ENCODE measurements around the gene CARMIL1.

CARMIL1 gene

DNA sequence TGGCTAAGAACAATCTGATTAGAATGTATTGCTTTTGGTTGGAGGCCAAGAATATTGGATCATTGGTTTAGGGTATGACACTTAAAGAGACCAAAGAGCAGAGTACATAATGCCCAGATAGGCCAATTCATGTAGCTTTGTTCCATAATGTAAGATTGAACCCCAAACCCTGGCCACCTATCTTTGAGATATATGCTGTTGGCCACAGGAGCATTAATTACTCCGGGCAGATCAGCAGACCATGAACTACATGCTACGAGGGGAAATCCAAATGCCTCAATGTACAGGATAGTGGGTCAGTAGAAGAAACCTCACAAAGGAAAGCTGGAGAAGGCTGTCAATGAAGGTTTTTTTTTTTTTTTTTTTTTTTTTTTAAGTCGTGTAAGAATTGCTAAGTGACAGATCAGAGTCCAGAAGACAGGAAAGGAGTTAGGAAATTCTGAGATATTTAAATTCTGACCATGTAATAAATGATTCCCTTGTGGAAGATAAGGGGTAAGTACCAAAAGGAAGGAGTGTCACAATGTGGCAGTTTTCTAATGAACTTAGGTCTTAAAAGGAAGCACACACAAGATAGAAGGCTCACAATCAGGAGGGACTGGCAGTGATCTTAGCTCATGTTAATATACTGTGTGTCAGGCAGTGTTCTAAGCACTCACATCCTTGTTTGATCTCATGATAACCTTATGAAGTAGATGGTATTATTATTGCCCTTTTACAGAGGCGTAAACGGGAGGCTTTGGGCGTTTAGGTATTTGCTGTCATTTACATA, 61.4 kb downstream of the CARMIL1 start:
- DNase-seq = no peak

DNA sequence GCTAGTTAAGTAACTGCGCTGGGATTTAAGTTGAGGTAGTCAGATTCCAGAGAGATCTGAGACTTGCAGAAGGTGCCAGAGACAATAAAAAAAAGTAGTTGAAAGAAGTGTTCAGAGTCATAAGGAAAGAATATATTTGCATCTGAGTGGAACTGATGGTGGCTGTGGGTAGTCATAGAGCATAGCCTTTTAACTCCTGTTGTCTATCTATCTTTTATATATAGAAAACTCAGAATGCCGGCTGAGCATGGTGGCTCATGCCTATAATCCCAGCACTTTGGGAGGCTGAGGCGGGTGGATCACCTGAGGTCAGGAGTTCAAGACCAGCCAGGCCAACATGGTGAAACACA, 62.0 kb downstream of the CARMIL1 start:
- no peak for DNase-seq

DNA sequence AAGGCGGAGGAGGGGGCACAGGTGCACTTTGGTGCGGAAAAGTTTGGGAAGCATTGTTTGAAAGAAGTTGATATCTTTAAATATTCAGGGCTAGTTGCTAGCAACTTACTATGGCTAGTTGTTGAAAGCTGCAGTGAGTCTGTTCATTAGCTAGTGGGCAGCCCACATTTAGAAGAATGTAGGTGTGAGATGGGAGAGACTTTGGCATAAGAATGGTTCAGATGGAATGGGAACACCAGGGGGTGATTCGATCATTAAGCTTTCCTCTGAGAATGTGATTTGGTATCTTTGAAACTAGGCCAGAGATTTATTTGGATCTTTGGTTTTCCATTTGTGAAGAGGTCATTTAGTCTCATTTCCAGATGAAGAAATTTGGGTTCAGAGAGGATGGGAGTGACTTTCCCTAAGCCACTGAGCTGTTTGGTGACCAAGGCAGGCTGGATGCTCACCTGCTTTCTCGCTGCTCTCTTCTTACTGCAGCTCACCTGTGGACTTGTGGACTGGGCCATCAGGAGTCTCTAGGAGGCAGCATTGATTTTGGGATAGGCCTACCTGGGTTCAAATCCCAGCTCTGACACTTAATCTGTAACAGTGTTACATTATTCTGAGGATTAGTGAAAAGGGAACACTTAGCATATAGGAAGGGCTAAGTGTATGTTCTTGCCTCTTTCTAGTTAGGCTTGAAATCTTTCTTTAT, 62.9 kb downstream of the CARMIL1 start:
- DNase-seq = no peak

DNA sequence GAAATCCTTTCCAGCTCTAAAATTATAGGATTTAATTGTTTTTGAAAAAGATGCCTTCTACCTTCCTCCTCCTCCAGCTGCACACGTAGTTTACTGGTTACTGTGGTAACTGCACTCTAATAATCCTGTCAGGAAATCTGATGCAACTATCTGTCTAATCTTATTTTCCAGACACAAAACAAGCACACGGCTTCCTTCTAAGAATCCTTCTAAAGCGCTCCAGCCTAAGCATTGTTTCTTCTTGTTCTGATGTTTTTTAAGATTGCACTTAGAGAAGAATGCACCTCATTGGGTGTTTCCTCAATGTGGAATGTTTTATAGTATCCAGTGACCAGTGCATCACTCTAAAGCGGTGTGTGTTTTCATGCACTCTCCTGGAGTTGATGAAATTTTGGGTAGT, 63.6 kb downstream of the CARMIL1 start:
- no peak for DNase-seq

DNA sequence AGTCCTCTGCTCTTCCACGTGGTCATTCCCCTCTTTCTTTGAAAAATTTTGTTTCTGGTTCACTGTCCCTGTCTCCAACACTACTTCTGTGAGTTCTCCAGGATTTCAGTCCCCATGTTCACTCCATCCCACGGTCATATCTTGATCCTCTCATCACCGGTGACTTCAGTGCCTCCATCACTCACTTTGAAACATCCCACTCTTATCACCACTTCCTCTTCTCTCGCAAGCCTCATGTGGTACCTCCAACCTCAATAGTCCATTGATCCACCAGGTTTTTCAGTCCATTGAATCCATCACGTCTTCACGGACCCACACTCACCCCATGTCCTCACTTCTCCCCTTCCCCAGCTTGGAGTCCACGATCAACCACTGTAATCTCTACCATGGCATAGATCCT, 64.8 kb downstream of the CARMIL1 start:
- DNase-seq = no peak

DNA sequence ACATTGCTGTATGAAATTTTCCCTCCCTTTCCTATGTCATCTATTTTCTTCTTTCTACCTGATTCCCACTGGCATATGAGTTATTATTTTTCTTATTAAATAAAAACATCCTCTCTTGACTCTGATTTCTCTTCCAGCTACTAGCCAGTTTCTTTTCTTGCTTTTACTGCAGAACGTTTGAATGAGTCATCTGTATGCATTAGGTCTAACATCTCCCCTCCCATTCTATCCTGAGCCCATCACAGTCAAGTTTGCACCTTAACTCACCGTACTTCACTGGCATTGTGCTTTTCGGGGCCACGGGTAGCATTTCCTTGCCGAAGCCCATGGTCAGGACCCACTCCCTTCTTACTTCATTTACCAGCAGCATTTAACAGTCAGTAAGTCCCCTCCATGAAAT, 65.7 kb downstream of the CARMIL1 start:
- DNase-seq = no peak

DNA sequence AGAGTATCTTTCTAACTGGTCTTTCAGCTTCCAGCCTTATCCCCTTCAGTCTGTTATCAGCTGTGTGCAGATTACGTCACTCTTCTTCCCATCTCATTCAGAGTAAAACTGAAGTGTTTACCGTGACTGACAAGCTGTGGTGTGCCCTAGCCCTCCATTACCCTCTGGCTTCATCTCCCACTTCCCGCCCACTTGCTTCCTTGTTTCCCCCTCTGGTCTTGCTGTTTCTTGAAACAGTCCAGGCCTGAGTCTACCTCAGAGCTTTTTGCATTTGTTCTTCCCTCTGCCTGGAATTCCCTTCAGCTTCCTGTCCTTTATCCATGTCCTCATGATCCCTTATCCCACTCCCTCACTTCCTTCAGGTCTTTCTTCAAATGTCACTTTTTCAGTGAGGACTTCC, 66.9 kb downstream of the CARMIL1 start:
- no peak for DNase-seq

DNA sequence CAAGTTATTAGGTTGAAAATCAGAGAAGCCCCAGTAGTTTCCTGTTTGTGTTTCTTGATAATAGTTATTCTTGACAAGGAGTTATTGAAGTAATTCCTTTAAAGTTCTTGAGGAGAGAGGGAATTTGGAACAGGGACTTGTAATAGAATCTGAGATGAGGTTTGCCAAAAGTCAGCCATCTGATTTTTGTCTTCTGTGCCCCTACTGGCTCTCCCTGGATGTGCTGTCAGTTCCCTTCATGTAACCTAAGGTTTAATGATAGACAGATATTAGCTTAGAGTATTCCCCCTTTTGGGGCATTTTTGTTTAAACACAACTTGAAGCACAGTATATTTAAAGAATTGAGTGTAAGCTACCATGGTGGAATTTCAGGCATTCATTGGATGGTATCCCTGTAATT, 71.4 kb downstream of the CARMIL1 start:
- DNase-seq = no peak

DNA sequence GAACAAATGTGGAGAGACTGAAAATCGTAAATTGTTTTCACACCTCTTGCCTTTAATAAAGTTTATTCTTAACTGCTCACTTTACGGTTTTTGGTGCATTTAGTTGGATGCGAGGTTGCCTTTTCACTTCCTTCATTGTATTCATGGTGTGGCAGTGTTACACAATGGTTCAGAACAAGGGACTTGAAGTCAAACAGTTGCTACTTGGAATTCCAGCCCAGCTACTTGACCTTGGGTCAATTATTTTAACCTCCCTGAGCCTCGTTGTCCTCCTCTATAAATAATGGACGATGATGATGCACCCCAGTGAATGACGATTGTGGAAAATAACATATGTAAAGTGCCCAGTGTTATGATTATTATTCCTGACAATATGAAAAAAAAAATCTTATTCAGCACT, 72.3 kb downstream of the CARMIL1 start:
- no peak for DNase-seq

DNA sequence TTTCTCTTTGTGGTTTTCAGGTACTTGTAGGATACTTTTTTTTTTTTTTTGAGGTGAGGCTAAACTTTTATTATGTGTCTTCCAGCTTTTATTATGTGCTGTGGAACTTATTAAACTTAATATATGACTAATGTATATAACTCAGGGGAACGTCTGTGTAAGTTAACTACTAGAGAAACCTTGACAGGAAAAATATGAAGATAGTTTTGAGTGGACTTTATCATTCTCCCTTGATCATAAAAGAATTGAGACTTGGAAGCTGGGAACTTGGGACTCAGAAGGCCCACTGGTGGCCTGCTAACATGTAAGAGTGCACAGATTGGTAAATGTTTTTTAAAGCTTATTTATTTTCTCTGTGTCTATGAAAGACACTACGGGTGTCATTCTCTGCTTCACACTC, 73.1 kb downstream of the CARMIL1 start:
- no peak for DNase-seq

DNA sequence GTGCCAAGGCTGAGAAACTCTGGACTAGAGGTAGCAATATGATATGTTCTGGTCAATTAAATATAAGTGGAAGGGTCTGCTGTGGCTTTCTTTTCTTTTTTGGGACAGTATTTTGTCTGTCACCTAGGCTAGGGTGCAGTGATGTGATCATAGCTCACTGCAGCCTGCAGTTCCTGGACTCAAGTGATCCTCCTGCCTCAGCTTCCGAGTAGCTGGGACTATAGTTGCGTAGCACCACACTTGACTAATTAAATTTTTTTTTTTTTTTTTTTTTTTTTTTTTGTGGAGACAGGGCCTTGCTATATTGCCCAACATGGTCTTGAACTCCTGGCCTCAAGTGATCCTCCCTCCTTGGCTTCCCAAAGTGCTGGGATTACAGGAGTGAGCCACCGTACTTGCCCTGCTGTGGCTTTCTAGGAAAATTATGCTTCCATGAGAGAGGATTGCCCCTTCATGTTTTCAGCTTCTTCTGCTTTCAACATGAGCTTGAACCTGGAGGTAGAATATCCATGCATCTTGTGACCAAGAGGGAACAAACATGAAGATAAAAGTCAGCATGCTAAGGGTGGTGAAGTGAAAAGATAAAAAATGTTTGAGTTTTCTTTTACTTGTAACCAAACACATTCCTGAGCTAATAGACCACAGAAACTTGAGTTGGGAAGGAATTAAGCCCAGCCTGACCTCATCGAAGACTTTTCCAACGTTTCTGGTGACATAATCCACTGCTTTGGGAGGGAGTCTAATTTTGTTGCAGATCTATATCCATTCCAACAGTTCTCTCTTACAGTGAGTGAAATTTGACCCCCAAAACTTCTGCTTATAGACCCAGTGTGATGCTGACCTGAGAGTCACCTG, 75.1 kb downstream of the CARMIL1 start:
- DNase-seq = peak; percentile 44

DNA sequence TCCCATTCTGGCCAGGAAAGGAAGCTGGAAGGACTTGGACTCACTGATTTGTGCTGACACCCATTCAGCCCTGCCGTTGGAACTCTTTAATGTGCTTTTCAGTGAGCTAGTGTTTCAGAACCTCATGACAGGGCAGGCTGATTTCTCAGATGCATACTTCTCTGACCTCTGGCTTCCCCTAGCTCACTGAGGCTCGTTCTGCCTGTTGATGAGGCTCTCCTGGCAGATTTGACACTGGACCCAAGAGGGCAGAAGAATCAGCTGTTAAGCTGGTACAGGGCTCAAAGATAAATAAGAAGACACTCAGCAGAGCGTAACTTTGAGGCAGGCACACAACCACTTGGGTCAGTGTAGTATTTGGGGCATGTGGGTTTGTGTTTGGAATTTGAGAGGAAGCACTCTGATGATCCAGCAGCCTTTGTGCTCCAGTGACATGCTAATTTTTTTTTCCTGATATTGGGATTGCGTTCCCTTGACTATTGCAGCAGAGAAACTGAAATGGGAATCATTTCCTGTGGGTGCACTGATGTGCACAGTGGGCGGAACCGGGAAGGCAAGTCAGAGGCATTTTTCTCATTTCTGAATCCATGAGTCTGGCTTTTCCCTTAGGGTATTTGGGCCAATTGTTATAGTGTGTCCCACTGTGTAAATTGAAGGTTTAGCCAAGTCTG, 80.2 kb downstream of the CARMIL1 start:
- no peak for DNase-seq

DNA sequence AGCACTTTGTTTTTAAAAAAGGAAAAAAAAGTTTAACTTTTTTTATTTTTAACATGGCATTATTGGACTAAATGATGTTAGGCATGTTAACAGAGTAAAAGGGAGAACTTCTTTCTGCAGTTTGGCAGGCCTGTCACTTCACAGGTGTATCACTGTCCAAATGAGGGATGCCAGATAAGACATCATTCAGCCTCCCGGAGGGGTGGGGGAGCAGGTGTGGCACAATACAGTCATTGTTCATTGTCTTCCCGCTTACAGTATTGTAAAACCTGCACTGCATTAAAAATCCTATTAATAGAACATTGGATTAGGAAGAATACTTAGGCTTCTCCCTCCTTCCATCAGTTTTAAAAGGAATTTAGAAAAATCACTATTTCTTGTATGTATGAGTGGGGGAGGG, 80.7 kb downstream of the CARMIL1 start:
- DNase-seq = no peak

DNA sequence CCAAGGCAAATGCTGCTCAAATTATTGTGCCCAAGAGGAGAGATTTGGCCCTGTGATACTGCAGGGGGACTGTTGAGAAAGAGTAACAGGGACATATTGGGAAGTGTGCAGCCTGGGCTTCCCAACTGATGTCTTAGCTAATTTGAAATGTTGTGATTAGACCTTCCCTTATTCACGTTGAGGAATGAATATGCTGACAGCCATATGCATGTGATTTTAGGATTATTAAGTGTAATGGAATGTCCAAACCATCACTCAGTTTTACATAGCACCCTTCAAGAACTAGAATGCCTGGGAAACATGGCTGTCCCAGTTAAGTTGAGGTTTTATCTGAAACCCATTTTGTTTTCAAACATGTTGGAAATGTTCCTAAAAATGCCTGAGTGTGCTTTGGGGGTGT, 81.4 kb downstream of the CARMIL1 start:
- DNase-seq = no peak

DNA sequence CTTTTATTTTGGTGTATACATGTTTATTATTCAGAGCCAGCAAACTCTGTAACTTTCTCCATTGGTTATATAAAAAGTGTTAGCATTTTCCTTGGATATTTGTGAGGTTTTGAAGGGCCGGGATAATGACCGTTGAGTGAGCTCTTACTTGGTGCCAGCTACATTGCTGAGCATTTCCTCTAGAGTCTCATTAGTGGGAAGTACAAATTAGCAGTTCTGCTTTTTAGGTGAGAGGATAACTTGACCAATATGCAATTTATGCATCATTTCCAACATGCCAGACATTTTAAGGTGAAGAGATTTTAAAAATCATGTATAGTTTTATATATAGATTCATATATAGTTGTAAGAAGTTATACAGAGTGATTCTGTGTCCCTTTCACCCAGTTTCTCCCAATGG, 84.3 kb downstream of the CARMIL1 start:
- no peak for DNase-seq

DNA sequence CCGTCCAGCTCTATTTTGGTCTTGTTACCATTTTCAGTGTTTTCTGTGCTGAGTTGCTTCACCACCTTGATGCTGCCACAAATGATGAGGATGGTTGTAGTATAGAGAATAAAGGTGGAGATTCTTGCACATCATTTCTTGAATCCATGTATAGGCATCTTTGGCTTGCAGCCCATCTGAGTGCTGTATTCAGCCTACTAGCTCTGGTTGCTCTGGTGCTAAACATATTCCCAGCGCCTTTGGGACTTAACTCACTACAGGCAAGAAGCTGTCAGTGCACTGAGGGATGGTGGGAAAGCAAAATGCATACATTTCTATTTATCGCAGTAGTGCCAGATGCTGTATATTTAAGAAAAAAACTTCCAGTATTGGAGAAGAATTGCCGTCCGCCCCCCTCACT, 86.0 kb downstream of the CARMIL1 start:
- no peak for DNase-seq

DNA sequence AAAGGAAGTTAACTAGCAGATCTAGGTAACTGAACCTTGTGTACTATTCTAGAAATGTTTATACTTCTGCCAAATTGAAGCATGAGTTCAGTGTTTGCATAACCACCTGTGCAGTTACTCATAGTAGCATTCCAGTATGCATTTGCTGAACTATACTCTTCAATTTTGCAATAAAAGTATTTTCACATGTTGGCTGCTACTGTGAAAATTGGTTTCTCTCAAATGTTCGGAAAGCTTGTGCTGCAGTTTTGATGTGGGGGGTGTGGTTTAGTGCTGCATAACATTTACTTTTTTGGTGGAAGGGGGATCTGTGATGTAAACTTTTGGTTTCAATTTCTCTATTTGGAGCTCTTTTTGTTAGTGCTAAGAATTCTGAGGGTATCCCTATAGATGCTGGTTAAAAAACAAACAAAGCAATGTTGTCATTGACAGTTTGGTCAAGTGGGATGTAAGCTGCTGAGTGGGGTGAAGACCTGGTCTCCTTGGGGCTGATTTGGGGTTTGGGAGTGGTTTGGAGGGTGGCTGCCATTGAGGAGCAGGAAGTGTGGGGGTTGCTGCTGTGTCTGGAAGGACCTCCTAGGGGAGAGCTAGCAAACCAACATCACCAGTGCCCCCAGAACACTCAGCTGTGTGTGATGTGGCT, 87.8 kb downstream of the CARMIL1 start:
- no peak for DNase-seq

DNA sequence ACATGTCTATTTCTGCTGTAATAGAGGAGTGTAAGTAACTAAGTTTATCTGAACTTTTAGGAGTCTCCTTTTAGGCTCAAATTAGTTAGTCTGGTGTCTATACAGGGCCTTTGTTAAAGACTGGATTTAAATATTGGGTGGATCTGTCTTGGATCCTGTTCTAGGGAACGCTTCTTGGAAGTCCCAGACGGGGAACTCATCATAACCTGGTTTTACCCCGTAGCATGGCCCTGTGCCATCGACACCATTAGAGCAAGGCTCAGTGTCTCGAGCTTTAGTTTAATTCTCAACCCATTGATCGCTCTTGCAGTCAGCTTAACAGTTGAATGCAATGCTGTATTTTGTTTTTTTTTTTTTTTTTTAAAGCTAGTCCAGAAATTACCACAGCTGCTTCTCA, 89.9 kb downstream of the CARMIL1 start:
- peak; percentile 68 for DNase-seq

DNA sequence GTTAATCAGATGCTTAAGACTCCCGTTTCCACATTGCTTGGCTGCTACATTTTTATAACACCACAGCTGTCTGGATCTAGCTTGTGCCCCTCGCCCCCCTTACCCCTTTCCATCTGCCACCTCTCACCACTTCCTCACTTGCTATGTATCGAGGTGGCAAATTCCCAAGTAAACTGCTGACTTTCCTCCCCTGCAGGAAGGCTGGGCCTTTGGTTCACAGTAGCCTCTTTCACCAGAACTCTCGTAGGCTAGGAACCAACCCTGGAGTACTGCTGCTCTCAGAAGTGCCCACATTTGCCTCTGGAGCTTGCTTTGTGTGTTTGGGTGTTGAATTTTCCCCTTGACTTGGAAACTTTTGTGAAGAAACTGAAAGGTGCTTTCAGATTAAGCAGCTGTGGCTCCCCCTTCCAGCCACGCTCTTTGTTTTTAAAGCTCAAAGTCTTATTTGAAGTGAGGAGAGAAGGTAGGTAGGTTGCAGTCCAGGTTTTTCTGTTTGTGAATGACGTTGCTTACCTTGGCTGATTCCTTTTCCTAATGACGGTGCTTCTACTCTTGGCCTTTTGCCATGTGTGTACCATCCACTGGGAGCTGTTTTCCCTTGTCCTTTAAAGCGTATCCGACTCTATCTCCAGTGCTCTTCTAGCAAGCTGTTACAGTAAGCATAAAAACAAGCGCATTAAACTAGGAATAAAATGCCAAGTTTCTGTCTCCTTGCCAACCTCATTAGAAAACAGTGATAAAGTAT, 90.4 kb downstream of the CARMIL1 start:
- peak; percentile 72 for DNase-seq

DNA sequence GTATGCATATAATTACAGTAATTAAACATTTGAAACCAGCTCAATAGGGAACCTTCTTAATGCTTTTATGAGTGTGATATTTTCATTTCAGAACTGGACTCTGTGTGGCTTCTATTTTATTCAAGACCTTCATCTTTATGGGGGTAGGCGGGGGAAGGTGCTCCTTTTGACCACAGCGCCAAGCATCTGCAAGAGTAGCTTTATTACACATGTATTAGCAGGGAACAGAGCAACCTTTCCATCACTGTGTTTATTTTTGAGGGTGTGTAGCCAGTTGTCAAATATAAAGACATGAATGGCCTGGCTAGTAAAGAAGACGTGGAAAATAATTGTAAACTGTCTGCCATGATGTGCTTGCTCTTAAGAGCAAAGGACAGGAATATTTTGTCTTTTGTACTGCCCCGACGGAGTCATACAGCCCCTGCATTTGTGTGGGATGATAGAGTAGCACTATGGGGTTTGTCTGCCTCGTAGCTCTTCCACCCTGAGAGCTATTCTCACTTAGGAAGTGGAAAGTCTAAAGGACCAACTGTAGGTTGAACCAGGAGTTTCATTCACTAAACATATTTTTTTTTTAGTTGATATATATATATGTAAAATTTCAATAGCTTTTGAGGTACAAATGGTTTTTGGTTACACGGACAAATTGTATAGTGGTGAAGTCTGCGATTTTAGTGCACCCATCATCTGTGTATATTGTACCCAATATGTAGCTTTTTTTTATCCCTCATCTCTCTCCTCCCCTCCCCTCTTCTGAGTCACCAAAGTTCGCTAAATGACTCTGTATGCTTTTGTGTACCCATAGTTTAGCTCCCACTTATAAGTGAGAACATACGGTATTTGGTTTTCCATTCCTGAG, 91.2 kb downstream of the CARMIL1 start:
- no peak for DNase-seq

DNA sequence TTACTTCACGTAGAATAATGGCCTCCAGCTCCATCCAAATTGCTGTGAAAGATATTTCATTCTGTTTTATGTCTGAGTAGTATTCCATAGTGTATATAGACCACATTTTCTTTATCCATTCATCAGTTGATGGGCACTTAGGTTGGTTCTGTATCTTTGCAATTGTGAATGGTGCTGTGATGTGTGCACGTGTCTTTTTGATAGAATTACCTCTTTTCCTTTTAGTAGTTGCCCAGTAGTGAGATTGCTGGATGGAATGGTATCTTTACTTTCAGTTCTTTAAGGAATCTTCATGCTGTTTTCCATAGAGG, 91.8 kb downstream of the CARMIL1 start:
- no peak for DNase-seq

Data from right hindlimb (tissue), 1 donor.